PC-9 (cell line): Measurements from ENCODE around the gene TAS2R41. TPM values are rescaled to one million over a fixed set of nuclear protein-coding genes. Genes with fewer than 3 reads are reported as not detected.

Experiments used
- BruUV-seq: library from RNA; stranded (reverse); fragments of 400-500 nt; replicated peaks from 2 replicates; lab custom pipeline; 2021; lab: Mats Ljungman, UMichigan
- CTCF ChIA-PET: fragments of 300-600 bp; sonication (Branson Sonifier 250); formaldehyde crosslinking; loops from one replicate; lab custom pipeline; 2022; ENCODE audit warnings: antibody characterized with exemption; lab: Charles Lee
- POLR2A ChIA-PET: fragments of 300-600 bp; sonication (Branson Sonifier 250); formaldehyde crosslinking; loops from one replicate; lab custom pipeline; 2022; ENCODE audit warnings: antibody characterized with exemption; ENCODE audit not compliant: unreplicated experiment; lab: Charles Lee
- DNase-seq, 2 experiments: peaks; one replicate each; pipeline versions ENCODE4 v3.0.0 to v3.0.0-alpha.2; 2015 to 2022; ENCODE audit warnings: mixed read lengths in 1 of 2
- H2AFZ ChIP-seq: fragments of 200-600 bp; sonication (generic); 2 replicates; pipeline ENCODE4 v1.8.1; 2017; ENCODE audit warnings: antibody characterized with exemption
- H3F3A ChIP-seq: fragments of 200-600 bp; sonication (generic); 2 replicates; pipeline ENCODE4 v1.8.1; 2017; ENCODE audit warnings: antibody characterized with exemption, mild to moderate bottlenecking, low read depth; ENCODE audit not compliant: insufficient read depth
- H3K27ac ChIP-seq: fragments of 200-600 bp; sonication (generic); 2 replicates; pipeline ENCODE4 v1.6.1; 2016; ENCODE audit warnings: mixed run types
- H3K27me3 ChIP-seq: fragments of 200-600 bp; sonication (generic); 2 replicates; pipeline ENCODE4 v1.6.1; 2016; ENCODE audit warnings: low read depth, mixed run types; ENCODE audit not compliant: insufficient read depth
- H3K36me3 ChIP-seq: fragments of 200-600 bp; sonication (generic); 2 replicates; pipeline ENCODE4 v1.6.1; 2016; ENCODE audit warnings: low read depth, mixed run types
- H3K4me1 ChIP-seq: fragments of 200-600 bp; sonication (generic); replicated peaks from 2 replicates; pipeline ENCODE4 v1.6.1; 2016; ENCODE audit warnings: mixed run types; ENCODE audit not compliant: insufficient read depth
- H3K4me2 ChIP-seq: fragments of 200-600 bp; sonication (generic); 2 replicates; pipeline ENCODE4 v1.6.1; 2017; ENCODE audit warnings: mixed run types
- H3K4me3 ChIP-seq: fragments of 200-600 bp; sonication (generic); 2 replicates; pipeline ENCODE4 v1.6.1; 2016; ENCODE audit warnings: mixed run types
- H3K79me2 ChIP-seq: fragments of 200-600 bp; sonication (generic); 2 replicates; pipeline ENCODE4 v1.6.1; 2017; ENCODE audit warnings: low read depth, mixed run types
- H3K9me2 ChIP-seq: fragments of 200-600 bp; sonication (generic); 2 replicates; pipeline ENCODE4 v1.8.1; 2017; ENCODE audit warnings: mild to moderate bottlenecking; ENCODE audit not compliant: insufficient read depth
- H3K9me3 ChIP-seq: fragments of 200-600 bp; sonication (generic); 2 replicates; pipeline ENCODE4 v1.8.1; 2016; ENCODE audit warnings: low read depth; ENCODE audit not compliant: insufficient read depth
- H4K20me1 ChIP-seq: fragments of 200-600 bp; sonication (generic); 2 replicates; pipeline ENCODE4 v1.8.1; 2017; ENCODE audit not compliant: insufficient read depth
- CTCF ChIP-seq: fragments of 200-600 bp; sonication (generic); conservative IDR thresholded peaks from 2 replicates; pipeline ENCODE4 v1.6.1; 2017; ENCODE audit warnings: mixed run types, antibody characterized with exemption, mild to moderate bottlenecking, moderate library complexity
- EZH2 ChIP-seq: fragments of 200-600 bp; sonication (generic); IDR thresholded peaks from 2 replicates; pipeline ENCODE4 v1.8.0; 2017; ENCODE audit warnings: antibody characterized with exemption, low read depth
- intact Hi-C: fragments of 100-400 bp; cut with micrococcal nuclease; formaldehyde crosslinking; loops from one replicate; pipeline ENCODE4 v1.10.0; 2022; ENCODE audit not compliant: unreplicated experiment
- total RNA-seq: library from RNA; stranded (reverse); gene quantifications from 2 replicates; pipeline ENCODE4 v1.2.3, GENCODE V29; 2021

The TAS2R41 gene
- total RNA-seq, 1 experiment from 2014 or later: not detected

DNA sequence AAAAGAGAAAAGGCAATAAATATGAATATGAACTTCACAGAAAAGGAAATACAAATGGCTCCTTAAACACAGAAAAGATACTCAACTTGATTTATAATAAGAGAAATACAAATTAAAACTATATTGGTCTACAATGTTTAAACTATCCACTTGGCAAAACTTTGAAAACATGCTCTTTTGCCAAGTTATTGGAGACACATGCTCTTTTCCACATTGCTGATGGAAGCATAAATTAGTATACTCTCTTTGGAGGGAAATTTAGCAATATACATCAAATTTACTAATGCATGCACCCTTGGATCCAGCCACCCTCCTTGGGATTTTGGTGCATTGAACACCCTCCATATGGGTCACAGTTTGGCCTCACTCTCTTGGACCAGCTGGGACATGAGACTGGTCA, 26.6 kb upstream of the TAS2R41 start:
- Histone ChIP-seq H3K36me3 (no peaks in the 10 kb centered on the region), H2AFZ (no peak overlapping the region), H3K9me2 (0 out of 2 replicates have a peak, but pooled peaks cover 3% of the 10 kb centered on the region), H4K20me1 (no peaks in the 10 kb centered on the region), H3K4me1 (peaks cover 12% of the 10 kb centered on the region), H3F3A (no peaks in the 10 kb centered on the region), H3K4me2 (no peak overlapping the region), H3K27ac (no peak overlapping the region), H3K27me3 (no peaks in the 10 kb centered on the region), H3K9me3 (no peaks in the 10 kb centered on the region), H3K79me2 (no peaks in the 10 kb centered on the region), H3K4me3 (no peak overlapping the region)
- no peak for TF ChIP-seq EZH2
- no peak for TF ChIP-seq CTCF
- ChIA-PET CTCF (no interaction called here), POLR2A (interaction anchor here (0.7 kb wide), 1 partner anchor 46 kb away, joined by 9 read pairs; no protein-coding TSS in a partner anchor)
- no peak for DNase-seq
- no TSS peak for BruUV-seq
- intact Hi-C loops: no loop called here

DNA sequence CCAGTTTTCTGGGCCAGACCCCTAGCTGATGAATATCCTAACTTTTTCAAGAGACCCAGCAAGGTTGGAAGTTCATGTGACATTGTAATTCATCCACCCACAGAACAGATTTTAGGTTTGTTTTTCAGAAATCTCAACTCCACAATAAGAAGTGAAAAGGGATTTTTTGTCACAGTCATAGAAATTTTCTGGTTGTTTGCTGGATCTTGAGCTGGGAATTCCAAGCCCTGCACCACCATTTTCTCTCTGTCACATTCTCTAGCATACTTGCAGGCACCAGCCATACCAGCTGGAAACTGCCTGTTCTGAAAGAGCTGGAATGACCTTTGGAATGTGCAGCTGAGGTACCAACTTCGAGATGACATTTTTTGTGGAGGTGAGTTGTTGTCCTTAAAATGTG, 25.9 kb upstream of the TAS2R41 start:
- Histone ChIP-seq H3K36me3 (no peaks in the 10 kb centered on the region), H3K9me3 (no peaks in the 10 kb centered on the region), H3K27me3 (no peaks in the 10 kb centered on the region), H4K20me1 (no peaks in the 10 kb centered on the region), H3K79me2 (no peaks in the 10 kb centered on the region), H3K4me2 (no peak overlapping the region), H3K9me2 (0 out of 2 replicates have a peak, but pooled peaks cover 3% of the 10 kb centered on the region), H3F3A (no peaks in the 10 kb centered on the region), H2AFZ (no peak overlapping the region), H3K27ac (no peak overlapping the region), H3K4me3 (no peak overlapping the region), H3K4me1 (peaks cover 12% of the 10 kb centered on the region)
- intact Hi-C loops: no loop called here
- BruUV-seq: no TSS peak
- ChIA-PET CTCF (no interaction called here), POLR2A (no interaction called here)
- no peak for DNase-seq
- no peak for TF ChIP-seq CTCF

GRCh38 chr7:143452495-143452894, 25.2 kb upstream of the TAS2R41 start:
- no peak overlapping the region for H3K4me3 ChIP-seq
- 0 out of 2 replicates have a peak, but pooled peaks cover 3% of the 10 kb centered on the region for H3K9me2 ChIP-seq
- no peaks in the 10 kb centered on the region for H4K20me1 ChIP-seq
- no peak for DNase-seq
- no TSS peak for BruUV-seq
- no peak overlapping the region for H3K27ac ChIP-seq
- peaks cover 12% of the 10 kb centered on the region for H3K4me1 ChIP-seq
- no peaks in the 10 kb centered on the region for H3K36me3 ChIP-seq
- ChIA-PET CTCF (no interaction called here), POLR2A (no interaction called here)
- H3K79me2 ChIP-seq: no peaks in the 10 kb centered on the region
- no peak overlapping the region for H3K4me2 ChIP-seq
- no peak overlapping the region for H2AFZ ChIP-seq
- TF ChIP-seq EZH2: no peak
- intact Hi-C loops: no loop called here
- no peaks in the 10 kb centered on the region for H3F3A ChIP-seq
- no peaks in the 10 kb centered on the region for H3K27me3 ChIP-seq
- H3K9me3 ChIP-seq: no peaks in the 10 kb centered on the region
